Cardiac fibroblast (primary cell): Measurements from ENCODE around the gene NAV3.

ENCODE experiments used
- DNase-seq, 2 donors: peaks; one replicate each; pipeline versions ENCODE4 v3.0.0 to v3.0.0-alpha.2; 2010; ENCODE audit warnings: low read depth in 2 of 2
- H3K4me3 ChIP-seq, 2 donors: replicated peaks in 1 of 2; 1 replicate in 1 of 2; 2 replicates in 1 of 2; pipeline ENCODE4 v1.5.1; 2011; ENCODE audit warnings: low read depth in 2 of 2, low read length in 2 of 2, mild to moderate bottlenecking in 2 of 2, moderate library complexity in 1 of 2
- CTCF ChIP-seq: IDR thresholded peaks from one replicate; pipeline ENCODE4 v1.5.1; 2011; ENCODE audit warnings: low read depth, mild to moderate bottlenecking, low read length, inconsistent platforms

Gene NAV3

GRCh38 chr12:77788231-77789168, 42.2 kb upstream of the NAV3 start:
- no peak for TF ChIP-seq CTCF

GRCh38 chr12:77795699-77796098, 35.0 kb upstream of the NAV3 start:
- DNase-seq = peak; percentile 13 to 61
- no peak overlapping the region for H3K4me3 ChIP-seq
- no peak for TF ChIP-seq CTCF

More at GRCh38 chr12:77788231-77789168, 42.2 kb upstream of the NAV3 start:
- DNase-seq = no peak
- H3K4me3 ChIP-seq = no peak overlapping the region

DNA sequence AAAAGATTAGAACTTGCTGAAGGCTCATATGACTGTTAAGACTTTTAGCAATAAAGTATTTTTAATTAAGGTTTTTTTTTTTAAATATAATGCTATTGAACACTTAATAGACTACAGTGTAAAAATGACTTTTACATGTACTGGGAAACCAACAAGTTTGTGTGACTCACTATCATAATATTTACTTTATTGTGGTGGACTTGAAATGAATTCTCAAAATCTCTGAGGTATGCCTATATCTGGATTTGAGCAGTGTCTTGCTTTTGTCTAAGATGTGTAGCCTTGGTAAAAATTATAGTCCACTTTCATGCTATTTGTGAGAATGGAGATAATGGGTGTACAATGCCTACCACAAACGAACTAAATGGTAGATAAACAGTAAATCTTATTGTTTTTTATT, 33.9 kb upstream of the NAV3 start:
- TF ChIP-seq CTCF = no peak
- H3K4me3 ChIP-seq = no peak overlapping the region
- DNase-seq = peak; percentile 36 to 70

GRCh38 chr12:77800501-77800900, 30.2 kb upstream of the NAV3 start:
- DNase-seq = no peak
- no peak for TF ChIP-seq CTCF

GRCh38 chr12:77808534-77808933, 22.2 kb upstream of the NAV3 start:
- no peak for DNase-seq
- no peak for TF ChIP-seq CTCF

More at GRCh38 chr12:77800501-77800900, 30.2 kb upstream of the NAV3 start:
- no peak overlapping the region for H3K4me3 ChIP-seq

GRCh38 chr12:77813558-77813957, 17.1 kb upstream of the NAV3 start:
- no peak overlapping the region for H3K4me3 ChIP-seq

More at GRCh38 chr12:77808534-77808933, 22.2 kb upstream of the NAV3 start:
- H3K4me3 ChIP-seq = no peak overlapping the region

More at GRCh38 chr12:77813558-77813957, 17.1 kb upstream of the NAV3 start:
- no peak for DNase-seq
- TF ChIP-seq CTCF = no peak
